Peyer's patch (tissue), 4 donors: ENCODE measurements around the gene PPP3CB.

Experiments
- CTCF ChIP-seq, 6 experiments: fragments of 450-650 bp in 4 of 6; fragments of 200-600 bp in 2 of 6; sonication (generic) in 1 of 6; IDR thresholded peaks; one replicate each; pipeline ENCODE4 v1.5.1; 2017 to 2019; ENCODE audit warnings: antibody characterized with exemption in 6 of 6, mild to moderate bottlenecking in 3 of 6, moderate library complexity in 1 of 6
- POLR2A ChIP-seq, 2 donors: fragments of 450-650 bp; IDR thresholded peaks; one replicate each; pipeline ENCODE4 v1.5.1; 2017; ENCODE audit warnings: antibody characterized with exemption in 2 of 2, mild to moderate bottlenecking in 2 of 2, moderate library complexity in 2 of 2

- TF ChIP-seq CTCF (IDR thresholded peaks at IDR 0.05) (no peak), POLR2A (IDR thresholded peaks at IDR 0.05) (no peak)
Observed at GRCh38 chr10:73519336-73519735, 23.5 kb upstream of the PPP3CB start.
